ENCODE measurements around the gene STK33. TPM values are rescaled to one million over a fixed set of nuclear protein-coding genes. Genes with fewer than 3 reads are reported as not detected.

The STK33 gene
- total RNA-seq, 2 donors from 2014 or later: 22.7 to 26.8 TPM

- Mint-ChIP-seq H3K36me3 (ENCODE audit: low read depth) (no peaks in the 10 kb centered on the region), H3K9me3 (peaks cover 9% of the 10 kb centered on the region), H3K4me1 (no peaks in the 10 kb centered on the region), H3K27me3 (ENCODE audit: insufficient read depth) (no peaks in the 10 kb centered on the region), H3K4me3 (no peak overlapping the region), H3K27ac (no peak overlapping the region)
- no peak overlapping the region for H3K4me3 ChIP-seq (ENCODE audit: low read length)
- no peak for TF ChIP-seq CTCF (conservative IDR thresholded peaks at IDR 0.05)
- H3K36me3 ChIP-seq (ENCODE audit: control insufficient read depth, insufficient read depth, low read length): no peaks in the 10 kb centered on the region
- DNase-seq: no peak
- no peak overlapping the region for H3K27ac ChIP-seq (ENCODE audit: low read depth, low read length)
- H3K4me1 ChIP-seq (ENCODE audit: control insufficient read depth, insufficient read depth, low read length): no peaks in the 10 kb centered on the region
- H3K9me3 ChIP-seq (ENCODE audit: control insufficient read depth, low read length): no peaks in the 10 kb centered on the region
- H3K9ac ChIP-seq (ENCODE audit: extremely low read depth, low read length, poor library complexity, severe bottlenecking): no peak overlapping the region
- H3K27me3 ChIP-seq (ENCODE audit: control insufficient read depth, insufficient read depth, low read length, poor library complexity, severe bottlenecking): no peaks in the 10 kb centered on the region
- no CpG with 5 or more reads among the region's 1 CpG for WGBS, 2 experiments (ENCODE audit: insufficient coverage in 1 of 2, insufficient read length in 1 of 2)
Measured at GRCh38 chr11:8543278-8543677, 50.8 kb downstream of the STK33 start.

- Histone ChIP-seq H3K9ac (ENCODE audit: extremely low read depth, low read length, poor library complexity, severe bottlenecking) (no peak overlapping the region), H3K27me3 (ENCODE audit: control insufficient read depth, insufficient read depth, low read length, poor library complexity, severe bottlenecking) (no peaks in the 10 kb centered on the region), H3K9me3 (ENCODE audit: control insufficient read depth, low read length) (no peaks in the 10 kb centered on the region), H3K4me1 (ENCODE audit: control insufficient read depth, insufficient read depth, low read length) (no peaks in the 10 kb centered on the region), H3K36me3 (ENCODE audit: control insufficient read depth, insufficient read depth, low read length) (no peaks in the 10 kb centered on the region), H3K4me3 (ENCODE audit: low read length) (no peak overlapping the region), H3K27ac (ENCODE audit: low read depth, low read length) (no peak overlapping the region)
- no peaks in the 10 kb centered on the region for H3K9me3 Mint-ChIP-seq
- no peaks in the 10 kb centered on the region for H3K36me3 Mint-ChIP-seq (ENCODE audit: low read depth)
- TF ChIP-seq CTCF (conservative IDR thresholded peaks at IDR 0.05): no peak
- H3K27me3 Mint-ChIP-seq (ENCODE audit: insufficient read depth): no peaks in the 10 kb centered on the region
- H3K27ac Mint-ChIP-seq: no peak overlapping the region
- WGBS, 2 experiments (ENCODE audit: insufficient coverage in 1 of 2, insufficient read length in 1 of 2): 92% methylated on average over 1 of the region's 1 CpG; no CpG with 5 or more reads in 1 of the 2 experiments
- DNase-seq: no peak
- H3K4me1 Mint-ChIP-seq: no peaks in the 10 kb centered on the region
- no peak overlapping the region for H3K4me3 Mint-ChIP-seq
Measured at GRCh38 chr11:8541448-8541847, 52.6 kb downstream of the STK33 start.

- H3K27me3 Mint-ChIP-seq (ENCODE audit: insufficient read depth): no peaks in the 10 kb centered on the region
- H3K4me1 Mint-ChIP-seq: peaks cover under 1% of the 10 kb centered on the region
- DNase-seq: no peak
- no peaks in the 10 kb centered on the region for H3K27me3 ChIP-seq (ENCODE audit: control insufficient read depth, insufficient read depth, low read length, poor library complexity, severe bottlenecking)
- H3K9ac ChIP-seq (ENCODE audit: extremely low read depth, low read length, poor library complexity, severe bottlenecking): no peak overlapping the region
- H3K9me3 ChIP-seq (ENCODE audit: control insufficient read depth, low read length): no peaks in the 10 kb centered on the region
- H3K36me3 ChIP-seq (ENCODE audit: control insufficient read depth, insufficient read depth, low read length): no peaks in the 10 kb centered on the region
- no peaks in the 10 kb centered on the region for H3K9me3 Mint-ChIP-seq
- peak; percentile 34 for TF ChIP-seq CTCF (conservative IDR thresholded peaks at IDR 0.05)
- H3K27ac ChIP-seq (ENCODE audit: low read depth, low read length): peak overlapping the region; percentile 29
- H3K4me1 ChIP-seq (ENCODE audit: control insufficient read depth, insufficient read depth, low read length): no peaks in the 10 kb centered on the region
- H3K27ac Mint-ChIP-seq: peak overlapping the region; percentile 3
- no peak overlapping the region for H3K4me3 Mint-ChIP-seq
- H3K4me3 ChIP-seq (ENCODE audit: low read length): no peak overlapping the region
- 87 to 100% methylated on average over 1 of the region's 4 CpGs for whole genome bisulfite sequencing, 2 experiments (ENCODE audit: insufficient coverage in 1 of 2, insufficient read length in 1 of 2)
- H3K36me3 Mint-ChIP-seq (ENCODE audit: low read depth): no peaks in the 10 kb centered on the region
Measured at GRCh38 chr11:8533332-8533731, 60.7 kb downstream of the STK33 start.

Data from endodermal cell (in vitro differentiated cells).